Renal pelvis (tissue), 4 donors: ENCODE results near the gene PCTP. TPM values are rescaled to one million over a fixed set of nuclear protein-coding genes. Genes with fewer than 3 reads are reported as not detected.

Source experiments
- DNase-seq: peaks from one replicate; pipeline ENCODE4 v3.0.0-alpha.2; 2013
- polyA plus RNA-seq, 3 donors: library from polyadenylated mRNA; unstranded; fragments of 120-200 nt; gene quantifications; one replicate each; pipeline ENCODE4 v1.2.1, GENCODE V29; 2013; ENCODE audit not compliant: insufficient read length in 3 of 3

Gene PCTP
- polyA plus RNA-seq, 3 donors, result 31.6 to 32.8 (median 31.8) TPM

GRCh38 chr17:55722742-55723487 is 27.9 kb upstream of the PCTP start, which contains the start of gene TMEM100:
TSS of gene TMEM100 (minus strand) at chr17:55722864. CDS start at chr17:55721070, 1,794 bp downstream.
- DNase-seq, result no peak

- DNase-seq, result no peak
These were observed 27.4 kb upstream of the PCTP start for GRCh38 chr17:55723488-55723848.

- DNase-seq, result no peak
These were observed 24.4 kb upstream of the PCTP start for GRCh38 chr17:55726440-55726839.

- DNase-seq, result no peak
These were observed 23.6 kb upstream of the PCTP start for GRCh38 chr17:55727275-55727674.

GRCh38 chr17:55727920-55728319 is 22.9 kb upstream of the PCTP start:
- DNase-seq, result no peak

DNA sequence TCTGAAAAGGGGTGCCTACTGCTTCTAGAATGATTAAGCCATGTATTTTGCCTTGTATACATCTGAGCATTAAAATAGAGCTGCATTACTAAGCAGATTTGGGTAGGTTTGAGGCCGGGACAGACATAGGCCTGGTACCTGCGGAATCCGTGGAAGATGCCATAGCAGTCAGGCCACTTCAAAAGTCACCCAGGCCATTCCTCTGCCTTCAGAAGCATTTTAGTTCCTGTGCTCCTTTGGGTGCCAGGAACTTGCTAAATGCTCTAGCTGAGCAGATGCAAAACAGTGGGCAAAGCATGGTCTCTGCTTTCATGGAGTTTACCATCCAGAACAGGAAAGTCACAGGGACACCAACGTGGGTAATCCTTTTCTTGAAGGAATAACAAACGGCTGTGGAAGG is 22.5 kb upstream of the PCTP start:
- no peak for DNase-seq

DNA sequence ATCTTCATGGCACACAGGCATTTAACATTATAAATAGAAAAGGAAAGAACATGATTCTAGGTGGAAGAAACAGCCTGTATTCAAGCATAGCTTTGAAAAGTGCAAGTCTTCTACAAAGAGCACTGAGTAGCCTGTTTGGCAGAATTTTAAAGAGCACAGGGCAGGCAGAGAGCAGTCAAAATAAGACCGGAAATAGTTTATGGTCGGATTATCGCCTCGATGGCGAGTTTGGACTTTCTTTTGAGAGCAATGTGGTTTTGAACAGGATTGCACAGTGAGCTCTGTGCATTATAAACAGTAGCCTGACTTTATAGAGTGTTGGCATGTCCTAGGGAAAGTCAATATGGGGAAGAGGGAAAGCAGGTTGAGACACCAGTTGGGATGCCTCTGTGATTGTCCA is 22.0 kb upstream of the PCTP start:
- no peak for DNase-seq

DNA sequence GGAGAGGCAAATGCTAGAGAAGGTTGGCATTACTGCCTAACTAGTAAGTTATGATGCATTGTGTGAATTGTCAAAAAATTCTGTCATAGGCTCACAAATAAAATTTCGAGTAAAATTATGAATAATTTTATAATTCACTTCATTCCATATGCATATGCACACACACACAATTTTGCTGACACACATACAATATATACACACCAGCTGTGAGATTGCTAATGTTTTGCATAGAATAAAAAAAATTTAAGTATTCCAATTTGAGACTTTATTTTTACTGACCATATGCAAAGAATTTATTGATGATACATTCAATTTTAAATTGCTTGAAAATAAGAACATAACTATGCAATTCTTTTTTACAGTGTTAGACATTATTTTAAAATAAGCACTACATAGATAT is 21.4 kb upstream of the PCTP start:
- DNase-seq, result no peak

DNA sequence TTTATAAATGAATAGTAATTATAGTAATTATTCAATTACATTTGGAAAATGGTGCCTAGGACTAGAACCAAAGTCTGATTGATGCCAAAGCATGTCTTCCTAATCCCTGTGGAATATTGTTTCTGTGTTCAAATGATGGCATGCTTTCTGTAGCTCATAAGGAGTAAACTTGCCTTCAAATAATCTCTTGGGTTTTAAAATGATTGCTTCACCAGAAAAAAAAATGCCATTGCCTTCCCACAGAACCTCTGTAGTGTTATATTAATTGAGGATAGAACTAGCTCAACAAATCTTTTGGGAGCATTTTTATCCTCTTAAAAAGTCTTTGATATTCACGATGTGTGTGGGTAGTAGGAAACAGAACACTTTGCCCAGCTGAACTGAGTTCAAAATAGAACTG is 20.5 kb upstream of the PCTP start:
- DNase-seq, result no peak

- no peak for DNase-seq
These were observed 20.0 kb upstream of the PCTP start for GRCh38 chr17:55730808-55731207.

DNA sequence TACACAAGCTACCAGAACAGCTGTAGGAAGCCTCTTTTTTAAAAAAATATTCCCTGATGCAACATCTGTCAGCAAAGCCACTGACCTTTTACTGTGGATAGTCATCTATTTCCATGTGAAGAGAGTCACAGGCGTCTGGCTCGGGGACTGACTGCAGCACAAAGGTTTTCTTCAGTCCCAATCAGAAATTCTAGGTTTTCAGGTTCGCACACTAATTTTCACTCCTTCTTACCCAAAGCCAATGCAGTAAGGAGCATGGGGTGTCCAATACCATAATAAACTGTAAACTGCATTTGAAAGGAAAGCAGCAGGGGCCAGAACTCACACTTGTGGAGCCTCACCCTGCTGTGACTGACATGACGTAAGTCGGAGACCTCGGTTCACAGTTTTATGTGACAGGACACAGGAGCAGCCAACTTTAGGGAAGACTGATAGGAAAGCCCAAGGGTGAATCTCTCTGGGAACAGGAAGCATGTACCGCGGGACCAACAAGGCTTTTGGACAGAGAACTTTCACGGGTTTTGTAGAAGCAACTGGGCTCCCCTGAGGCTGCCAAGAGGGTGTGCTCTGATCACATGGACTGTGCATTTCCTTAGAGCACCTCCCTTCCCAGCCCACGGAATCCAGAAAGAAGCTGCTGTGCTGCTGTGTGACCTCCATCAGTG is 19.1 kb upstream of the PCTP start:
- no peak for DNase-seq

DNA sequence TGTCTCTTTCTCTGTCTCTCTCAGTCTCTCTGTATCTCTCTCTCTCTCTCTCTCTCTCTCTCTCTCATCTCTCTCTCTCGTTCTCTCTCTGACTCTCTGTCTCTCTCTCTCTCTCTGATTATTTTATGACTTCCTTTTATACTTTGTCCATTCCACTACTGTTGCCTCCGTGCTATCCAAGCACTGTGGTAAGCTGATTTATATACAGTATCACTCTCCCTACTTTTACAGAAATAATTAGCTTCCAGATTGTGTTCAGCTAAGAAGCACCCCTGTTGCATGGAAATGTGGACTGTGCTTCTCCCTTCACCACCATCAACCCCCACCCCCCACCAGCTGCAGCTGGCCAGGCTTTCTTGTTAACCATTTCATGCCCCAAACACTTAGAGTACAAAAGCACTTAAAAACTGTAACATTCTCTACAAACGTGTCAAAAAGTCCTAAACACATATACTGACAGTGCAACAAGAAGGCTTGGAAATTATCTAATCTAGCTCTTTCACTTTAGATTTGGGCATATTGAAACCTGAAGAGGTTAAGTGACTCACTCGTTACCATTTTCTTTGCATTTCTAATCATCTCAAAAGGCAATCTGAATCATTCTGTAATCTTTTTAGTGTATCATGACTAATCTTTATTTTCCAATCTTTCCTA is 16.6 kb upstream of the PCTP start:
- no peak for DNase-seq

DNA sequence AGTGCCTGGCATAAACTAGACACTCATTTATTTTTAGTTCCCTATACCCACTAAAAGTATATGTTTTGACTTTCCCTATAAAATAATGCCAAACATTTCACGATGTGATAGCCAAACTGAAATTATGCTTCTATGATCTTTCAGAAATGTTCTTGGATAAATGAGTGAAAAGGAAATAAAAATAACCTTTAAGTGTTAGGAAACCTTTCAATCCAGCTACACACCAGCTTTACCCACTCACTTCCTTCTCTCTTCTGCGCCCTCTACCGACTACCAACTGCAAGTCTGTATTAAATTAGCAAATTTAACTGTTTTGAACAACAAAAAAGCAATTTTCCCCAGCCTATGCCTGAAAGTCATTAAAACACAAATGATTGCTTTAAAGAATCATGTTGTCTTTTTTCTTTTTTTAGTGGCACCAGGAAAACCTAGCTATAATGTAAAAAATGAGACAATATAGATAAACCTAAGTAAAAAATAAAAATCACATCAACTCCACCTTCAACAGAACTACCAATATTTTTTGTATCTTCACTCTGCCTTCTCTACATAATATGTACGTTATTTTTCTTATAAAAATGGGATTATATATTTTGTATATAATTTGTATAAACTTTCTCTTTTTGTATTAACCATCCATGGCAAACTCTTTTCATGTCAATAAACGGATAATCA is 15.0 kb upstream of the PCTP start:
- DNase-seq, result no peak

- DNase-seq, result no peak
These were observed 12.8 kb upstream of the PCTP start for GRCh38 chr17:55737976-55738501.

- DNase-seq, result no peak
These were observed 10.1 kb upstream of the PCTP start for GRCh38 chr17:55740511-55741355.

DNA sequence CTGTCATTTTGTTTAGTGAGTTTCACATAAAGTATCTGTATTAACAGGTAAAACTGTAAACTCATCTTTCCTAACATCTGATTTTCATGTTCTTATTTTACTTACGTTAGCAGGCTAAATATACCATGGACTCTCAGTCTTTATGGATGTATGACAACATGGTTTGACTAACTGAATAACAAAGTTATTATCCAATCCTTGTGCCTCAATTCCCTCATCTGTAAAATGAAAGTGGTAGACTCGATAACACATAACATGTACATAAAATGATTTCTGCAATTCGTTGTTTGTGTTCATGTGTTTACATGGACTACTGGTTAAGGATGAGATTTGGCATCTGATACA is 9.5 kb upstream of the PCTP start:
- DNase-seq, result no peak

DNA sequence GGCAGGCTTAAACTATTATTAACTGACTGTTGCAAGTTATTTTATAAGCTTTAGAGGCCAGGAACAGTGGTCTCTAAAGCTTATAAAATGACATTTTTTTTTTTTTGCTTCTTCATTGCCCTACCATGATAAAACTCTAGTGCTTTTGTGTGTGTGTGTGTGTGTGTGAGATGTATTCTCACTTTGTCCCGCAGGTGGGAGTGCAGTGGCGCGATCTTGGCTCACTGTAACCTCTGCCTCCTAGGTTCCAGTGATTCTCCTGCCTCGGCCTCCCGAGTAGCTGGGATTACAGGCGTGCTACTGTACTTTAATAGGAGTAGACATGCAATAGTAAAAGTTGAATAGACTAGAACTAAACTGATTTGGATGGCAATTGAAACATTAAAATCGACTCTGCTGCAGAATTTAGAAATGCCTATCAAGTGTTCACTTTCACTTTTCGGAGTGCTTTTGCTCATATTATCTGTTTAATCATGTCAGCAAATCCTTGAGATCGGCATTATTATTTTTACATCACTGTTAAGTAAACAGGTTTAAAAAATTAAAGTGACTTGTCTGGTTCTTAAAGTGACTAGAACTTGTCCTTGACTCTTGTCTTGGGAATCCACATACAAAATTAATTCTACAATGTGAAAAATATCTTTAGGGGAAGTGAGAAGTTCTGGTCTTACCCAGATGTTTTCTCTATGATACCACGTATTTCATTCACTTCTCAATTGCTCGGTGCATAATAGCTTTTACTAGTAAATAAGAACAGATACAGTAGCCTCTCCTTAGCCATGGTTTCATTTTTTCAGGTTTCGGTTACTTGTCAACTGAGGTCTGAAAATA is 8.4 kb upstream of the PCTP start:
- DNase-seq, result no peak

- no peak for DNase-seq
These were observed 7.7 kb upstream of the PCTP start for GRCh38 chr17:55743103-55743679.

GRCh38 chr17:55745258-55745657 is 5.6 kb upstream of the PCTP start:
- DNase-seq, result no peak

DNA sequence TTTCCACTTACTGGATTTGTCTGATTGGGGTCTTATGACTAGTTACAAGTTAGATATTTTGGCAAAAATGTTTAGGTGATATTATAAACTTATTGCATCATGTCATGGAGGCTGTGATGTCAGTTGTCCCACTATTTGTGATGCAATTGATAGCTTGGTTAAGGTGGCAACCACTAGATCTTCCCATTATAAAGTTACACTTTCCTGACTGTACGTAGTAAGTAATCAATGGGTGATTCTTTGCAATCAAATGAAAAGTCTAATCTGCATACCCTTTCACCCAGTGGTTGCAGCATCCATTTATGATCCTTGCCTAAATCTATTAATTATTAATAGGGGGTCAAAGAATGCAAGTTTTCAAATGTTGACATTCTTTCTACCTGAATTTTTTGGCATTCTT is 4.4 kb upstream of the PCTP start:
- no peak for DNase-seq
